NCI-H510A treated with DMSO at 0.1 percent for 48 hours (cell line): Measurements from ENCODE around the gene MED27.

Experiments used
- DNase-seq: peaks from one replicate; lab custom pipeline; 2025; lab: John Stamatoyannopoulos, UW

Gene MED27

GRCh38 chr9:131965103-131965502 lies 114.6 kb downstream of the MED27 start:
- no peak for DNase-seq

GRCh38 chr9:131963072-131964030 lies 116.3 kb downstream of the MED27 start:
- no peak for DNase-seq

GRCh38 chr9:131961496-131961880 lies 118.2 kb downstream of the MED27 start:
- DNase-seq: no peak

- DNase-seq: no peak
Observed at GRCh38 chr9:131960851-131961495, 118.7 kb downstream of the MED27 start.

GRCh38 chr9:131960311-131960710 lies 119.4 kb downstream of the MED27 start:
- no peak for DNase-seq

- no peak for DNase-seq
Observed at GRCh38 chr9:131959887-131960286, 119.8 kb downstream of the MED27 start.

- no peak for DNase-seq
Observed at GRCh38 chr9:131959056-131959455, 120.6 kb downstream of the MED27 start.

GRCh38 chr9:131954299-131954698 lies 125.4 kb downstream of the MED27 start:
- peak; percentile 11 for DNase-seq

- DNase-seq: no peak
Observed at GRCh38 chr9:131951905-131952304, 127.8 kb downstream of the MED27 start.

GRCh38 chr9:131951155-131951554 lies 128.5 kb downstream of the MED27 start:
- no peak for DNase-seq

- DNase-seq: no peak
Observed at GRCh38 chr9:131950487-131950886, 129.2 kb downstream of the MED27 start.

- no peak for DNase-seq
Observed at GRCh38 chr9:131946180-131946579, 133.5 kb downstream of the MED27 start.

GRCh38 chr9:131943351-131943841 lies 136.3 kb downstream of the MED27 start:
- DNase-seq: no peak

GRCh38 chr9:131942146-131942720 lies 137.4 kb downstream of the MED27 start:
- DNase-seq: no peak

GRCh38 chr9:131937451-131937850 lies 142.2 kb downstream of the MED27 start:
- no peak for DNase-seq

- DNase-seq: no peak
Observed at GRCh38 chr9:131936929-131937328, 142.7 kb downstream of the MED27 start.

GRCh38 chr9:131934673-131935072 lies 145.0 kb downstream of the MED27 start:
- no peak for DNase-seq

GRCh38 chr9:131927091-131927490 lies 152.6 kb downstream of the MED27 start:
- no peak for DNase-seq

GRCh38 chr9:131926360-131926922 lies 153.2 kb downstream of the MED27 start:
- DNase-seq: no peak

- DNase-seq: no peak
Observed at GRCh38 chr9:131925677-131926177, 153.9 kb downstream of the MED27 start.

- no peak for DNase-seq
Observed at GRCh38 chr9:131923766-131924165, 155.9 kb downstream of the MED27 start.

- DNase-seq: no peak
Observed at GRCh38 chr9:131923132-131923671, 156.5 kb downstream of the MED27 start.
